ENCODE results near the gene CYP27A1. TPM values are rescaled to one million over a fixed set of nuclear protein-coding genes. Genes with fewer than 3 reads are reported as not detected.

The CYP27A1 gene
- total RNA-seq, 1 experiment from 2014 or later: 20.9 TPM

GRCh38 chr2:218826791-218827190 lies 44.8 kb downstream of the CYP27A1 start:
- H3K9me3 ChIP-seq: no peaks in the 10 kb centered on the region
- BruUV-seq (replicated peaks): no TSS peak
- H3K36me3 ChIP-seq (ENCODE audit: control insufficient read depth, insufficient read depth, low read length): no peaks in the 10 kb centered on the region
- TF ChIP-seq CTCF (IDR thresholded peaks at IDR 0.05; ENCODE audit: insufficient read depth in 1 of 2, low read depth in 1 of 2, low read length in 1 of 2, severe bottlenecking in 1 of 2, unreplicated experiment in 1 of 2): no peak
- H3K9me3 Mint-ChIP-seq (ENCODE audit: unreplicated experiment): no peaks in the 10 kb centered on the region
- no peaks in the 10 kb centered on the region for H3K4me1 ChIP-seq
- H3K4me1 Mint-ChIP-seq (ENCODE audit: low read depth, unreplicated experiment): no peaks in the 10 kb centered on the region
- POLR2A ChIA-PET: no interaction called here
- intact Hi-C loops (cut with micrococcal nuclease; ENCODE audit: unreplicated experiment): no loop called here
- DNase-seq: no peak
- CTCF ChIA-PET: no interaction called here
- no peak overlapping the region for H3K4me3 ChIP-seq (ENCODE audit: low read depth, low read length)
- H3K36me3 Mint-ChIP-seq (ENCODE audit: insufficient read depth, unreplicated experiment): no peaks in the 10 kb centered on the region
- no peak overlapping the region for H3K27ac Mint-ChIP-seq (ENCODE audit: unreplicated experiment)
- H3K27me3 Mint-ChIP-seq (ENCODE audit: insufficient read depth, unreplicated experiment): peaks cover 2% of the 10 kb centered on the region
- H3K27me3 ChIP-seq (replicated peaks; ENCODE audit: control insufficient read depth, insufficient read depth, low read length): no peaks in the 10 kb centered on the region; the same call in 1 of the 2 replicates
- no peak overlapping the region for H3K4me3 Mint-ChIP-seq (ENCODE audit: unreplicated experiment)

- no peak overlapping the region for H3K4me3 Mint-ChIP-seq (ENCODE audit: unreplicated experiment)
- Histone ChIP-seq H3K4me1 (no peaks in the 10 kb centered on the region), H3K27me3 (replicated peaks; ENCODE audit: control insufficient read depth, insufficient read depth, low read length) (peaks cover 1% of the 10 kb centered on the region; the same call in 1 of the 2 replicates), H3K9me3 (no peaks in the 10 kb centered on the region), H3K4me3 (ENCODE audit: low read depth, low read length) (no peak overlapping the region), H3K36me3 (ENCODE audit: control insufficient read depth, insufficient read depth, low read length) (no peaks in the 10 kb centered on the region)
- H3K36me3 Mint-ChIP-seq (ENCODE audit: insufficient read depth, unreplicated experiment): no peaks in the 10 kb centered on the region
- BruUV-seq (replicated peaks): no TSS peak
- no peaks in the 10 kb centered on the region for H3K4me1 Mint-ChIP-seq (ENCODE audit: low read depth, unreplicated experiment)
- peaks cover 2% of the 10 kb centered on the region for H3K27me3 Mint-ChIP-seq (ENCODE audit: insufficient read depth, unreplicated experiment)
- H3K9me3 Mint-ChIP-seq (ENCODE audit: unreplicated experiment): no peaks in the 10 kb centered on the region
- TF ChIP-seq CTCF (IDR thresholded peaks at IDR 0.05; ENCODE audit: insufficient read depth in 1 of 2, low read depth in 1 of 2, low read length in 1 of 2, severe bottlenecking in 1 of 2, unreplicated experiment in 1 of 2): no peak
- intact Hi-C loops (cut with micrococcal nuclease; ENCODE audit: unreplicated experiment): no loop called here
- no peak for DNase-seq
- POLR2A ChIA-PET: no interaction called here
- CTCF ChIA-PET: no interaction called here
- no peak overlapping the region for H3K27ac Mint-ChIP-seq (ENCODE audit: unreplicated experiment)
Measured at GRCh38 chr2:218827701-218828476, 45.9 kb downstream of the CYP27A1 start.

- TF ChIP-seq CTCF (IDR thresholded peaks at IDR 0.05; ENCODE audit: insufficient read depth in 1 of 2, low read depth in 1 of 2, low read length in 1 of 2, severe bottlenecking in 1 of 2, unreplicated experiment in 1 of 2): no peak
- intact Hi-C loops (cut with micrococcal nuclease; ENCODE audit: unreplicated experiment): no loop called here
- no peak overlapping the region for H3K27ac Mint-ChIP-seq (ENCODE audit: unreplicated experiment)
- no TSS peak for BruUV-seq (replicated peaks)
- ChIA-PET POLR2A (no interaction called here), CTCF (interaction anchor here (0.6 kb wide), 1 partner anchor 33 kb away, joined by 4 read pairs; no protein-coding TSS in a partner anchor)
- H3K9me3 Mint-ChIP-seq (ENCODE audit: unreplicated experiment): no peaks in the 10 kb centered on the region
- H3K4me3 Mint-ChIP-seq (ENCODE audit: unreplicated experiment): no peak overlapping the region
- no peak overlapping the region for H3K4me3 ChIP-seq (ENCODE audit: low read depth, low read length)
- H3K36me3 ChIP-seq (ENCODE audit: control insufficient read depth, insufficient read depth, low read length): no peaks in the 10 kb centered on the region
- no peaks in the 10 kb centered on the region for H3K4me1 ChIP-seq
- peaks cover 1% of the 10 kb centered on the region; the same call in 1 of the 2 replicates for H3K27me3 ChIP-seq (replicated peaks; ENCODE audit: control insufficient read depth, insufficient read depth, low read length)
- H3K9me3 ChIP-seq: no peaks in the 10 kb centered on the region
- no peaks in the 10 kb centered on the region for H3K4me1 Mint-ChIP-seq (ENCODE audit: low read depth, unreplicated experiment)
- no peaks in the 10 kb centered on the region for H3K36me3 Mint-ChIP-seq (ENCODE audit: insufficient read depth, unreplicated experiment)
- H3K27me3 Mint-ChIP-seq (ENCODE audit: insufficient read depth, unreplicated experiment): peaks cover 2% of the 10 kb centered on the region
- DNase-seq: no peak
Measured at GRCh38 chr2:218828477-218828778, 46.5 kb downstream of the CYP27A1 start.

Measured in Caco-2 (cell line).